Hepatocyte (in vitro differentiated cells): ENCODE results near the gene SEMA5B. TPM values are rescaled to one million over a fixed set of nuclear protein-coding genes. Genes with fewer than 3 reads are reported as not detected.

Experiments
- DNase-seq: peaks from one replicate; pipeline ENCODE4 v3.0.0-alpha.2; 2016; ENCODE audit warnings: low spot score
- H2AFZ ChIP-seq: fragments of 200-600 bp; sonication (generic); 2 replicates; pipeline ENCODE4 v1.6.0; 2016; ENCODE audit warnings: antibody characterized with exemption, mild to moderate bottlenecking
- H3K27ac ChIP-seq: fragments of 200-600 bp; sonication (generic); 2 replicates; pipeline ENCODE4 v1.5.1; 2016; ENCODE audit warnings: mild to moderate bottlenecking
- H3K27me3 ChIP-seq: fragments of 200-600 bp; sonication (generic); 2 replicates; pipeline ENCODE4 v1.6.1; 2016
- H3K36me3 ChIP-seq: fragments of 200-600 bp; sonication (generic); replicated peaks from 2 replicates; pipeline ENCODE4 v1.5.1; 2016; ENCODE audit warnings: low read depth; ENCODE audit not compliant: insufficient read depth
- H3K4me1 ChIP-seq: fragments of 200-600 bp; sonication (generic); 2 replicates; pipeline ENCODE4 v1.5.1; 2016; ENCODE audit warnings: mild to moderate bottlenecking, moderate library complexity; ENCODE audit not compliant: insufficient read depth
- H3K4me2 ChIP-seq: fragments of 200-600 bp; sonication (generic); 2 replicates; pipeline ENCODE4 v1.6.0; 2016
- H3K4me3 ChIP-seq: fragments of 200-600 bp; sonication (generic); 2 replicates; pipeline ENCODE4 v1.5.1; 2016; ENCODE audit warnings: mild to moderate bottlenecking
- H3K79me2 ChIP-seq: fragments of 200-600 bp; sonication (generic); 2 replicates; pipeline ENCODE4 v1.6.0; 2017; ENCODE audit warnings: mild to moderate bottlenecking
- H3K9me2 ChIP-seq: fragments of 200-600 bp; sonication (generic); replicated peaks from 2 replicates; pipeline ENCODE4 v1.6.0; 2017; ENCODE audit warnings: mild to moderate bottlenecking; ENCODE audit not compliant: insufficient read depth
- H3K9me3 ChIP-seq: fragments of 200-600 bp; sonication (generic); 2 replicates; pipeline ENCODE4 v1.5.1; 2016; ENCODE audit warnings: low read depth, mild to moderate bottlenecking
- H4K20me1 ChIP-seq: fragments of 200-600 bp; sonication (generic); 2 replicates; pipeline ENCODE4 v1.6.0; 2016; ENCODE audit warnings: mild to moderate bottlenecking; ENCODE audit not compliant: insufficient read depth, poor library complexity, severe bottlenecking
- CTCF ChIP-seq: fragments of 200-600 bp; sonication (generic); IDR thresholded peaks from 2 replicates; pipeline ENCODE4 v1.5.1; 2016; ENCODE audit warnings: antibody characterized with exemption, mild to moderate bottlenecking; ENCODE audit not compliant: poor library complexity
- EZH2 ChIP-seq: fragments of 200-600 bp; sonication (generic); IDR thresholded peaks from 2 replicates; pipeline ENCODE4 v1.6.1; 2016; ENCODE audit warnings: antibody characterized with exemption, mild to moderate bottlenecking, borderline replicate concordance
- EZH2phosphoT487 ChIP-seq: fragments of 200-600 bp; sonication (generic); IDR thresholded peaks from one replicate; pipeline ENCODE4 v1.6.1; 2018; ENCODE audit warnings: antibody characterized with exemption, mild to moderate bottlenecking, low read depth, moderate library complexity; ENCODE audit not compliant: unreplicated experiment, severe bottlenecking
- WGBS: methylation state at CpG from one replicate; pipeline ENCODE4 v1.1.6; 2016; ENCODE audit warnings: low lambda C conversion rate; ENCODE audit errors: missing lambda C conversion rate; 5-methylcytosine and 5-hydroxymethylcytosine counted together
- polyA plus RNA-seq: library from polyadenylated mRNA; unstranded; fragments of >200 nt; fragmentation: Nextera tagmentation; extraction: Ambion mirVana; gene quantifications from 2 replicates; pipeline ENCODE4 v1.2.1, GENCODE V29; 2016
- total RNA-seq: library from RNA; depleted of rRNA; stranded (reverse); fragments of >200 nt; gene quantifications from 2 replicates; pipeline ENCODE4 v1.2.3, GENCODE V29; 2014

The SEMA5B gene
- total and polyA plus RNA-seq, 2 experiments from 2014 or later, result 1.4 to 4.2 TPM

- Histone ChIP-seq H3K9me2 (no peaks in the 10 kb centered on the region), H3K27ac (no peak overlapping the region), H3K79me2 (no peaks in the 10 kb centered on the region), H4K20me1 (no peaks in the 10 kb centered on the region), H3K36me3 (no peaks in the 10 kb centered on the region), H3K4me3 (no peak overlapping the region), H3K9me3 (no peaks in the 10 kb centered on the region), H3K4me2 (no peak overlapping the region), H2AFZ (no peak overlapping the region), H3K4me1 (no peaks in the 10 kb centered on the region), H3K27me3 (no peaks in the 10 kb centered on the region)
- no peak for DNase-seq
- no peak for TF ChIP-seq CTCF
- TF ChIP-seq EZH2phosphoT487, result no peak
- no peak for TF ChIP-seq EZH2
- WGBS, result 79% methylated on average over 7 of the region's 7 CpGs
Measured at GRCh38 chr3:123061856-123062255, 34.3 kb upstream of the SEMA5B start.

DNA sequence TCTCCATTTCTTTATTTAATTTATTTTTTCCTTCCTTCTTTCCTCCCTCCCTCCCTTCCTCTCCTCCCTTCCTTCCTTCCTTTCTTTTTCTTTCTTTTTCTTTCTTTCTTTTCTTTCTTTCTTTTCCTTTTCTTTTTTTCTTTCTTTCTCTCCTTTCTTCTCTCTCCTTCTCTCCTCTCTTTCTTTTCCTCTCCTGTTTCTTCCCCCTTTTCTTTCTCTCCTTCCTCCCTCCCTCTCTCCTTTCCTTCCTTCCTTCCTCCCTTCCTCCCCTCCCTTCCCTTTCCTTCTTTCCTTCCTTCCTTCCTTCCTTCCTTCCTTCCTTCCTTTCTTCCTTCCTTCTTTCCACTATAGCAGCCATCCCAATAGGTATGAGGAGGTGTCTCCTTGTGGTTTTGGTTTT is 32.5 kb upstream of the SEMA5B start:
- Histone ChIP-seq H3K4me3 (no peak overlapping the region), H3K79me2 (no peaks in the 10 kb centered on the region), H3K9me3 (no peaks in the 10 kb centered on the region), H3K36me3 (no peaks in the 10 kb centered on the region), H3K9me2 (no peaks in the 10 kb centered on the region), H4K20me1 (no peaks in the 10 kb centered on the region), H3K4me1 (no peaks in the 10 kb centered on the region), H3K27me3 (no peaks in the 10 kb centered on the region), H2AFZ (no peak overlapping the region), H3K4me2 (no peak overlapping the region), H3K27ac (no peak overlapping the region)
- TF ChIP-seq EZH2phosphoT487 (no peak), CTCF (no peak), EZH2 (no peak)
- DNase-seq, result no peak

GRCh38 chr3:123058505-123058904 is 30.9 kb upstream of the SEMA5B start:
- no peaks in the 10 kb centered on the region for H3K36me3 ChIP-seq
- 83% methylated on average over 5 of the region's 5 CpGs for WGBS
- DNase-seq, result no peak

More at GRCh38 chr3:123058505-123058904, 30.9 kb upstream of the SEMA5B start:
- Histone ChIP-seq H3K4me3 (no peak overlapping the region), H3K27me3 (no peaks in the 10 kb centered on the region), H3K4me1 (no peaks in the 10 kb centered on the region), H3K79me2 (no peaks in the 10 kb centered on the region), H2AFZ (no peak overlapping the region), H3K27ac (no peak overlapping the region), H3K9me2 (no peaks in the 10 kb centered on the region), H4K20me1 (no peaks in the 10 kb centered on the region), H3K9me3 (no peaks in the 10 kb centered on the region), H3K4me2 (no peak overlapping the region)
- no peak for TF ChIP-seq CTCF
- TF ChIP-seq EZH2, result no peak
- no peak for TF ChIP-seq EZH2phosphoT487
